Heart left ventricle (tissue), 13 donors: ENCODE data around the gene DAD1.

Experiments
- CTCF ChIP-seq, 12 donors: fragments of 200-600 bp; sonication (generic) in 4 of 12; IDR thresholded peaks; one replicate each; pipeline versions ENCODE4 v1.5.0 to v1.8.0; 2018 to 2022; ENCODE audit warnings: antibody characterized with exemption in 12 of 12, mild to moderate bottlenecking in 5 of 12
- POLR2A ChIP-seq, 2 donors: fragments of 450-650 bp; IDR thresholded peaks; one replicate each; pipeline ENCODE4 v1.6.1; 2017; ENCODE audit warnings: antibody characterized with exemption in 2 of 2, mild to moderate bottlenecking in 2 of 2, moderate library complexity in 2 of 2
- donor health status: ischemic (EF 13 %, LVEDD 7.1; RV severe dilation, severe dysfunction).
- donor health status: DM: no; HTN: yes; CAD: no.
- donor health status: DM: no; HTN: no; CAD: no.
- donor health status: ischemic (EF 25% LVEDD 6.9; RV normal size, moderate dysfunction).
- donor health status: ischemic (EF 25% LVEDD 5.7; RV mildly dilated, moderate dysfunction).
- donor health status: ischemic (EF 35%, LVEDD 5.7; RV mildly dilated, moderate dysfunction).
- donor health status: nonischemic (EF 11% LVEDD 7.7; RV severe dilation, severe dysfunction).
- donor health status: DM: yes; HTN: yes; CAD: no.
- donor health status: PGD.
- donor health status: ischemic (EF 29% LVEDD 5.4; RV normal size, mild dysfunction).
- donor health status: nonischemic (EF 23%, LVEDD 6.1; RV moderate dilation, normal function).

GRCh38 chr14:22526744-22527143 is 62.3 kb downstream of the DAD1 start:
- no peak for TF ChIP-seq CTCF (IDR thresholded peaks at IDR 0.05)
- TF ChIP-seq POLR2A (IDR thresholded peaks at IDR 0.05), result no peak
